Body of pancreas (tissue), 4 donors: Measurements from ENCODE around the gene LYPD1. TPM values are rescaled to one million over a fixed set of nuclear protein-coding genes. Genes with fewer than 3 reads are reported as not detected.
"Not testable (repeated sequence)": the region's sequence is repeated elsewhere in the genome, so short reads cannot be mapped to it uniquely, and the experiment has no call there.

Source experiments
- ATAC-seq: fragments of 150-250 bp; one replicate; pipeline ENCODE4 v1.9.1; 2016
- DNase-seq, 4 donors: peaks; one replicate each; pipeline ENCODE4 v3.0.0-alpha.2; 2019
- H3K27ac ChIP-seq, 4 donors: fragments of 200-600 bp; sonication (generic); 1 replicate in 3 of 4; 2 replicates in 1 of 4; pipeline versions ENCODE4 v1.5.1 to v1.6.1; 2016 to 2019; ENCODE audit warnings: mild to moderate bottlenecking in 1 of 4, mixed read lengths in 1 of 4, moderate library complexity in 1 of 4
- H3K27me3 ChIP-seq, 2 donors: fragments of 200-600 bp; sonication (generic); one replicate each; pipeline ENCODE4 v1.6.0; 2016; ENCODE audit warnings: mild to moderate bottlenecking in 1 of 2
- H3K36me3 ChIP-seq, 2 donors: fragments of 200-600 bp; sonication (generic); replicated peaks in 1 of 2; 2 replicates each; pipeline ENCODE4 v1.5.1; 2016; ENCODE audit warnings: low read depth in 2 of 2; ENCODE audit not compliant: insufficient read depth in 1 of 2
- H3K4me1 ChIP-seq: fragments of 200-600 bp; sonication (generic); one replicate; pipeline ENCODE4 v1.6.0; 2016
- H3K4me3 ChIP-seq, 2 donors: fragments of 200-600 bp; sonication (generic); 1 replicate in 1 of 2; 2 replicates in 1 of 2; pipeline ENCODE4 v1.5.1; 2016 to 2019
- H3K9me3 ChIP-seq, 3 donors: fragments of 200-600 bp; sonication (generic); 1 replicate in 2 of 3; 2 replicates in 1 of 3; pipeline ENCODE4 v1.5.1; 2016
- POLR2A ChIP-seq, 3 donors: fragments of 450-650 bp; IDR thresholded peaks; one replicate each; pipeline ENCODE4 v1.6.1; 2016; ENCODE audit warnings: antibody characterized with exemption in 3 of 3, mild to moderate bottlenecking in 2 of 3
- WGBS, 2 donors: methylation state at CpG; one replicate each; pipeline ENCODE4 v1.1.5; 2017; 5-methylcytosine and 5-hydroxymethylcytosine counted together
- intact Hi-C: fragments of 100-400 bp; cut with DNase I; formaldehyde crosslinking; loops from one replicate; pipeline ENCODE4 v1.15.1; 2023
- total RNA-seq, 2 donors: library from RNA; depleted of rRNA; stranded (reverse); fragments of >200 nt; gene quantifications; one replicate each; pipeline ENCODE4 v1.1.0, GENCODE V29; 2016
- TF ChIP-seq, protein P1 (sequence below), 7 experiments: fragments of 450-650 bp in 4 of 7; fragments of 200-600 bp in 3 of 7; sonication (generic) in 3 of 7; IDR thresholded peaks; one replicate each; pipeline ENCODE4 v1.5.1; 2016 to 2019; ENCODE audit warnings: antibody characterized with exemption in 7 of 7

Gene LYPD1
- total RNA-seq, 2 donors from 2014 or later = 1.6 to 3.1 TPM

DNA sequence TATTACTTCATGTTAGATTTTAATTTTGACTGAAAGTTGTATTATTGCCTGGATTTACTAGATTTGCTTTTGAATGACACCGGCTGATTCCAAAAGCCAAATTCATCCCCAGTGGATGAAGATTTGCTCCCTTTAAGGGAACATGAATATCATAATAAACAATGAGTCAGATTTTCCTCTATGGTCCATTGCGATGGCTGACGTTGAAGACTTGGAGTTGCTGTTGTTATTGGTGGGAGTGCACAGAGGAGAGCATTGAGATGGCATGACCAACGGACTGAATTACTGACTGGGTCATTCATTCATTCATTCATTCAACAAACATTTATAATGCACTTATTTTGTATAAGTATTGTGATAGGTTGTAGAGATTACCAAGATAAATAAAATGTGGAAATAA lies 33.4 kb upstream of the LYPD1 start:
- H3K27me3 ChIP-seq = no peaks in the 10 kb centered on the region
- intact Hi-C loops = no loop called here
- DNase-seq = no peak
- TF ChIP-seq, protein P1, sequence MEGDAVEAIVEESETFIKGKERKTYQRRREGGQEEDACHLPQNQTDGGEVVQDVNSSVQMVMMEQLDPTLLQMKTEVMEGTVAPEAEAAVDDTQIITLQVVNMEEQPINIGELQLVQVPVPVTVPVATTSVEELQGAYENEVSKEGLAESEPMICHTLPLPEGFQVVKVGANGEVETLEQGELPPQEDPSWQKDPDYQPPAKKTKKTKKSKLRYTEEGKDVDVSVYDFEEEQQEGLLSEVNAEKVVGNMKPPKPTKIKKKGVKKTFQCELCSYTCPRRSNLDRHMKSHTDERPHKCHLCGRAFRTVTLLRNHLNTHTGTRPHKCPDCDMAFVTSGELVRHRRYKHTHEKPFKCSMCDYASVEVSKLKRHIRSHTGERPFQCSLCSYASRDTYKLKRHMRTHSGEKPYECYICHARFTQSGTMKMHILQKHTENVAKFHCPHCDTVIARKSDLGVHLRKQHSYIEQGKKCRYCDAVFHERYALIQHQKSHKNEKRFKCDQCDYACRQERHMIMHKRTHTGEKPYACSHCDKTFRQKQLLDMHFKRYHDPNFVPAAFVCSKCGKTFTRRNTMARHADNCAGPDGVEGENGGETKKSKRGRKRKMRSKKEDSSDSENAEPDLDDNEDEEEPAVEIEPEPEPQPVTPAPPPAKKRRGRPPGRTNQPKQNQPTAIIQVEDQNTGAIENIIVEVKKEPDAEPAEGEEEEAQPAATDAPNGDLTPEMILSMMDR (IDR thresholded peaks at IDR 0.05) = no peak
- TF ChIP-seq POLR2A (IDR thresholded peaks at IDR 0.05) = no peak
- H3K36me3 ChIP-seq = no peaks in the 10 kb centered on the region
- H3K27ac ChIP-seq = no peak overlapping the region
- no peaks in the 10 kb centered on the region for H3K4me1 ChIP-seq
- no peaks in the 10 kb centered on the region for H3K9me3 ChIP-seq
- WGBS, 2 donors = 66% methylated on average over 4 of the region's 4 CpGs
- no peak for ATAC-seq
- no peak overlapping the region for H3K4me3 ChIP-seq

DNA sequence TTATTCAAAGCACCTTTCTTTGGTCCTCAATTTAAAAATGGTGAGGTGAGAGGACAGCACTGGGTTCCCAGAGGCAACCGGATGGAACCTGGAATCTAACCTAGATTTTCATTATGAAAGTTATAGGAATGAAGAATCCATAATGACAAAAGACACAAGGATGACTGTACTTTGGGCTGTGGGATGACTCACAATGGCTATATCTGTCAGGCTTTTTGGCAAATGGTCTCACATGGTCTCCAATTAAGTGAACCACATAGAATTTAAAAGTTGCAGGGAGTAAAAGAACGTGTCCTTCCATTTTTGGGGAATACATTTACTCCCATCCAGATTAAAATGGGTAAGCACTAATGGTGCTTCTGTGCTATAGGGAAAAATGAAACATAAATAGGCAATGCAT lies 31.8 kb upstream of the LYPD1 start:
- no peaks in the 10 kb centered on the region for H3K4me1 ChIP-seq
- 72 to 75% methylated on average over 2 of the region's 2 CpGs for WGBS, 2 donors

DNA sequence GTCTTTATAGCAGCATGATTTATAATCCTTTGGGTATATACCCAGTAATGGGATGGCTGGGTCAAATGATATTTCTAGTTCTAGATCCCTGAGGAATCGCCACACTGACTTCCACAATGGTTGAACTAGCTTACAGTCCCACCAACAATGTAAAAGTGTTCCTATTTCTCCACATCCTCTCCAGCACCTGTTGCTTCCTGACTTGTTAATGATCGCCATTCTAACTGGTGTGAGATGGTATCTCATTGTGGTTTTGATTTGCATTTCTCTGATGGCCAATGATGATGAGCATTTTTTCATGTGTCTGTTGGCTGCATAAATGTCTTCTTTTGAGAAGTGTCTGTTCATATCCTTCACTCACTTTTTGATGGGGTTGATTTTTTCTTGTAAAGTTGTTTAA lies 29.8 kb upstream of the LYPD1 start:
- H3K4me1 ChIP-seq, H3K36me3 ChIP-seq, H3K27me3 ChIP-seq, H3K27ac ChIP-seq, intact Hi-C loops, ATAC-seq, H3K4me3 ChIP-seq, H3K9me3 ChIP-seq, DNase-seq: not testable (repeated sequence)
- WGBS, 2 donors = 78 to 100% methylated on average over 1 to 2 of the region's 2 CpGs

More for the DNA sequence above, 31.8 kb upstream of the LYPD1 start:
- intact Hi-C loops = no loop called here
- no peaks in the 10 kb centered on the region for H3K36me3 ChIP-seq
- no peak overlapping the region for H3K4me3 ChIP-seq
- no peaks in the 10 kb centered on the region for H3K9me3 ChIP-seq
- no peak overlapping the region for H3K27ac ChIP-seq
- no peaks in the 10 kb centered on the region for H3K27me3 ChIP-seq
- ATAC-seq (no peak), DNase-seq (no peak)
- TF ChIP-seq, protein P1 (IDR thresholded peaks at IDR 0.05) = no peak
- TF ChIP-seq POLR2A (IDR thresholded peaks at IDR 0.05) = no peak

DNA sequence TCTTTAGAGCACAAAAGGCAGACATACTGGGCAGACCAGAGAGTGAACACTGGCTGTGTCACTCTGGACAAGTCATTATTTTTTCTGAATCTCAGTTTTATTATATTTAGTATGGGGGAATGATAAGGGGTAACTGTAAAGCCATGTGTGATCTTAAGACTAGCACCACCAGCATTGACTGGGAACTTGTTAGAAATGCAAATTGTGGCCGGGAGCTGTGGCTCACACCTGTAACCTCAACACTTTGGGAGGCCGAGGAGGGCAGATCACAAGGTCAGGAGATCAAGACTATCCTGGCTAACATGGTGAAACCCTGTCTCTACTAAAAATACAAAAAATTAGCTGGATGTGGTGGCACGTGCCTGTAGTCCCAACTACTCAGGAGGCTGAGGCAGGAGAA lies 28.3 kb upstream of the LYPD1 start:
- DNase-seq, H3K36me3 ChIP-seq, intact Hi-C loops, H3K27me3 ChIP-seq, H3K9me3 ChIP-seq, H3K4me3 ChIP-seq, H3K4me1 ChIP-seq, H3K27ac ChIP-seq, ATAC-seq: not testable (repeated sequence)
- WGBS, 2 donors = 88% methylated on average over 3 of the region's 3 CpGs

DNA sequence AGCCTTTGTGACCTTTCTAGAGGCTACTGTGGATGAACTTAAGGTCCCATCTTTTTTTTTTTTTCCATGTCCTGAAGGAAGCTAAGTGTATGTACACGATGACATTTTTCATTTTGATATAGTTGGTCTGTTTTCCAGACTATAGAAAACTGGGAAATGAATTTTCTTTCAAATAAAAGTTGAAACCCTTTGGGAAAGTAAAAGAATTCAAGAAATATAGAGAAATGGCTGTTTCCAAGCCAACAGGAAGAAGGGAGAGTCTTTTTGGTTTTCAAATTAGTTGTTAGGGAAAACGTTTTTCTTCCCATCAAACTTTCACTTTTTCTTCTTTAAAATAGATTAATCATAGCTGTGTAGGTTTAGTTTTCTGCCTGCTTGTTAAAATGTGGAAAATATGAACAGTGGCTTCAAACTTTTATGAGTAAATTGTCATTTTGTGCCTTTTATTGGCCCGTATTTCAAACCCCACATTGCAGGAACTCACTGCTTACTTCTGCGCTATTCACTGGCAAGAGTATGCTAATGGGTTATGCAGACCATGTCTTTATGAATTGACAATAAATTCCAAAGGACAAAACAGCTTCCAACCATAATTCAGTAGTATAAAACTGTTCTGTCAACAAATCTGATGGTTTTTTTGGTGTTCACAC lies 27.7 kb upstream of the LYPD1 start:
- Histone ChIP-seq H3K36me3 (no peaks in the 10 kb centered on the region), H3K9me3 (no peaks in the 10 kb centered on the region), H3K27ac (no peak overlapping the region), H3K27me3 (no peaks in the 10 kb centered on the region), H3K4me3 (no peak overlapping the region), H3K4me1 (no peaks in the 10 kb centered on the region)
- DNase-seq = no peak
- no peak for ATAC-seq
- 65 to 72% methylated on average over 4 of the region's 4 CpGs for WGBS, 2 donors
- TF ChIP-seq, protein P1 (IDR thresholded peaks at IDR 0.05) = no peak
- TF ChIP-seq POLR2A (IDR thresholded peaks at IDR 0.05) = no peak
- intact Hi-C loops = no loop called here

DNA sequence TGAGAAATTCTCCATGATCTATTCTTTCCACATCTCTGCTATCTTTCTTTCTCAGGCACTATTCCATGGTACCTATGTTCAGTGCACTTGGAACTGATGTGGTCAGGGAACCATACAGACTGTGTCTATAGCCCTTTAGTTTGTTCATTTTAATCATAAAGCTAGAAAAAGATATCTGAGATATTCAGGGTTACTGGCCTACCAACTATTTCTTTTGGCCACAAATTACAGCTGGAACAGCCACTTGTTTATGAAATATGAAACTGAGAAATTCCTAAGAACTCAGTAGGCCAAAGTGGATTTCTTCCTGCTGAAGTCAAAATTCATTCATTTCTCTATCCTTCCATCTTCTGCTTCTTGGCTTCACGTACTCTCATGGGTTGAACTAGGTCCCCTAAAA lies 22.8 kb upstream of the LYPD1 start:
- Histone ChIP-seq H3K4me3 (no peak overlapping the region), H3K27me3 (no peaks in the 10 kb centered on the region), H3K4me1 (no peaks in the 10 kb centered on the region), H3K27ac (no peak overlapping the region), H3K9me3 (no peaks in the 10 kb centered on the region), H3K36me3 (no peaks in the 10 kb centered on the region)
- ATAC-seq (no peak), DNase-seq (no peak)
- intact Hi-C loops = no loop called here
- 87 to 94% methylated on average over 1 of the region's 1 CpG for WGBS, 2 donors
- TF ChIP-seq, protein P1 (IDR thresholded peaks at IDR 0.05) = no peak
- no peak for TF ChIP-seq POLR2A (IDR thresholded peaks at IDR 0.05)
